HG03521 (cell line): ENCODE data around the gene LRP1.

ENCODE experiments used
- ATAC-seq: cut with Tn5 transposase; IDR thresholded peaks from one replicate; pipeline ENCODE4 v1.9.1; 2021; ENCODE audit warnings: mild to moderate bottlenecking, moderate library complexity; ENCODE audit not compliant: unreplicated experiment

LRP1 gene

DNA sequence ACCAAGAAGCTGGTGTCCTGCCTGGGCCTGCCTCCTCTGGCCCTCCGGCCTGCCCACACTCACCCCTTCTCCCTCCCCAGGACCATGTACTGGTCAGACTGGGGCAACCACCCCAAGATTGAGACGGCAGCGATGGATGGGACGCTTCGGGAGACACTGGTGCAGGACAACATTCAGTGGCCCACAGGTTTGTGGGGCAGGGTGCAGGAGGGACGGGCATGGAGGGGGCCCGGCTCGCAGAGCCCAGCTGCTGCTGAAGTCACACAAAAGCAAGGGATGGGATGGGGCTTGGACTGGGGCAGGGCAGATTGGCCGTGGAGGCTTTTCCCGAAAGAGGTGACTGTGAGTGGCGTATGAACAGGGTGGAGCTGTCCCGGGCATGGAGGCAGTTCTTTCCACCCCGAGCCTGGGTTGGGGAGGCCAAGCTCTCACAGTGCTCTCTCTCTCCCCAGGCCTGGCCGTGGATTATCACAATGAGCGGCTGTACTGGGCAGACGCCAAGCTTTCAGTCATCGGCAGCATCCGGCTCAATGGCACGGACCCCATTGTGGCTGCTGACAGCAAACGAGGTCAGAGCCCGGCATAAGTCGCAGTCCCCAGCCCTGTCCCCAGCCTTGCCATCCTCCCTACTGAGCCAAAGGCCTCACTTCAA lies 80.5 kb downstream of the LRP1 start:
- ATAC-seq = no peak

DNA sequence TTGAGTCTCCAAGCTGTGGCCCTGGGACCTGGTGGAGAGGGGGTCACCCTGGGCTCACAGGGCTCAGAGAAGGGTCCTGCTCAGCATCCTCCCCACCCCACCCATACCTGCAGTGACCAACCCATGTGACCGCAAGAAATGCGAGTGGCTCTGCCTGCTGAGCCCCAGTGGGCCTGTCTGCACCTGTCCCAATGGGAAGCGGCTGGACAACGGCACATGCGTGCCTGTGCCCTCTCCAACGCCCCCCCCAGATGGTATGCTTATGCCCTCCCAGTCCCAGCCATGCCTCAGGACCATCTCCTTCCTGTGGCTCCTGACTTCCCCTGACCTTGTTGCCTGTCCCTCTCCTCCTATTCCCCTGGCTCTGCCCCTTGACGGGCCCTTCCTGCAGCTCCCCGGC lies 81.6 kb downstream of the LRP1 start:
- no peak for ATAC-seq

DNA sequence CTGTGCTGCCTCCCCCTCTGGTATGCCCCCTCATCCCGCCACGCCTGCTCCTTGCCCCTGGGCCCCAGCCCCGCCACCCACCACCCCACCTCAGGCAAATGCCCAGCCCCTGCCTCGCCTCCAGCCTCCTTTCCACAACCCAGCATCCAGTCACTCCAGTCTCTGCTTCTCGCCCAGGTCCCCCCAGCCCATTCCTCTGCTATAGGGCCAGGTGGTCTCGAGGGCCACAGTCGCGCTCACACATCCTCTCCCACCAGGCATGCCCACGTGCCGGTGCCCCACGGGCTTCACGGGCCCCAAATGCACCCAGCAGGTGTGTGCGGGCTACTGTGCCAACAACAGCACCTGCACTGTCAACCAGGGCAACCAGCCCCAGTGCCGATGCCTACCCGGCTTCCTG lies 82.2 kb downstream of the LRP1 start:
- ATAC-seq = no peak

DNA sequence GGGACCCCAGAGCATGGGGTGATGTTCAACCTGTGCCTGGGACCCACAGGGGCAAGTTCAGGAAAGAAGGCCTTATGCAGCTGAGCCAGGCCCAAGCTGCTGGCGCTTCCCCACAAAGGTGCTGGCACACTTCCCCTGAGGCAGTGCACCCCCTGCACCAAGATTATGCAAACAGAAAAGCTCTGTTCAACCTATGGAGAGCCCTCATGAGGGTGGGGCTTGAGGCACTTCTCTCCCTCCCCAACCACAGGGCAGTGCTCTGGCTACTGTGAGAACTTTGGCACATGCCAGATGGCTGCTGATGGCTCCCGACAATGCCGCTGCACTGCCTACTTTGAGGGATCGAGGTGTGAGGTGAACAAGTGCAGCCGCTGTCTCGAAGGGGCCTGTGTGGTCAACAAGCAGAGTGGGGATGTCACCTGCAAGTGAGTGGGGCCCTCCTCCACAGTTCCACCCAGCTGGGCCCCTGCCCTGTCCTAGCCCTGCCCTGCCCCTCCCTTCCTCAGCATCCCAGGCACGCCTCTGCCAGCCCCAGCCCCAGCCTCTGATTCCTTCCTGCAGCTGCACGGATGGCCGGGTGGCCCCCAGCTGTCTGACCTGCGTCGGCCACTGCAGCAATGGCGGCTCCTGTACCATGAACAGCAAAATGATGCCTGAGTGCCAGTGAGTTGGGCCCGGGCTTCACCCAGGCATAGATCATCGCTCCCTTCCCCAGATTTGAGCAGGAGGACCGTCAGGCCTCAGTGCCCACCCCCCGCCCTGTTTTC lies 82.8 kb downstream of the LRP1 start:
- no peak for ATAC-seq

DNA sequence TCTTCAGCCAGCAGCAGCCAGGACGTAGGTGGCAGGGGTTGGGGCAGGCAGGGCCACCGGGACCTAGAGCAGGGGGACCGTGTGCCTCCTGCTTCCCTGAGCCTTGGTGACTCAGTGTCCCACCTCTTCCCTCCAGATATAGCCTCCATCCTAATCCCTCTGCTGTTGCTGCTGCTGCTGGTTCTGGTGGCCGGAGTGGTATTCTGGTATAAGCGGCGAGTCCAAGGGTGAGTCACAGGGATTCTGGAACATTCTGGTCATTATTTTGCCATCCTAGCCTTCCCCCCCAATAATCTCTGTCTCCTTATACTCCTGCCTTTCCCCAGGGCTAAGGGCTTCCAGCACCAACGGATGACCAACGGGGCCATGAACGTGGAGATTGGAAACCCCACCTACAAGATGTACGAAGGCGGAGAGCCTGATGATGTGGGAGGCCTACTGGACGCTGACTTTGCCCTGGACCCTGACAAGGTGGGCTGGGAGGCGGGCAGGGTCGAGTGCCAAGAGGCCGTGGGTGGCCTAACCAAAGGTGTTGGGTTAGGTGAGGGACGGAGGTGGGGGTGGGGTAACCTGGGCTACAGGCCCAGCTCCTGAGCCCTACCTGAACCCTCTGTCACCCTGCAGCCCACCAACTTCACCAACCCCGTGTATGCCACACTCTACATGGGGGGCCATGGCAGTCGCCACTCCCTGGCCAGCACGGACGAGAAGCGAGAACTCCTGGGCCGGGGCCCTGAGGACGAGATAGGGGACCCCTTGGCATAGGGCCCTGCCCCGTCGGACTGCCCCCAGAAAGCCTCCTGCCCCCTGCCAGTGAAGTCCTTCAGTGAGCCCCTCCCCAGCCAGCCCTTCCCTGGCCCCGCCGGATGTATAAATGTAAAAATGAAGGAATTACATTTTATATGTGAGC lies 83.8 kb downstream of the LRP1 start:
- no peak for ATAC-seq

DNA sequence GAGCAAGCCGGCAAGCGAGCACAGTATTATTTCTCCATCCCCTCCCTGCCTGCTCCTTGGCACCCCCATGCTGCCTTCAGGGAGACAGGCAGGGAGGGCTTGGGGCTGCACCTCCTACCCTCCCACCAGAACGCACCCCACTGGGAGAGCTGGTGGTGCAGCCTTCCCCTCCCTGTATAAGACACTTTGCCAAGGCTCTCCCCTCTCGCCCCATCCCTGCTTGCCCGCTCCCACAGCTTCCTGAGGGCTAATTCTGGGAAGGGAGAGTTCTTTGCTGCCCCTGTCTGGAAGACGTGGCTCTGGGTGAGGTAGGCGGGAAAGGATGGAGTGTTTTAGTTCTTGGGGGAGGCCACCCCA lies 84.4 kb downstream of the LRP1 start:
- no peak for ATAC-seq

DNA sequence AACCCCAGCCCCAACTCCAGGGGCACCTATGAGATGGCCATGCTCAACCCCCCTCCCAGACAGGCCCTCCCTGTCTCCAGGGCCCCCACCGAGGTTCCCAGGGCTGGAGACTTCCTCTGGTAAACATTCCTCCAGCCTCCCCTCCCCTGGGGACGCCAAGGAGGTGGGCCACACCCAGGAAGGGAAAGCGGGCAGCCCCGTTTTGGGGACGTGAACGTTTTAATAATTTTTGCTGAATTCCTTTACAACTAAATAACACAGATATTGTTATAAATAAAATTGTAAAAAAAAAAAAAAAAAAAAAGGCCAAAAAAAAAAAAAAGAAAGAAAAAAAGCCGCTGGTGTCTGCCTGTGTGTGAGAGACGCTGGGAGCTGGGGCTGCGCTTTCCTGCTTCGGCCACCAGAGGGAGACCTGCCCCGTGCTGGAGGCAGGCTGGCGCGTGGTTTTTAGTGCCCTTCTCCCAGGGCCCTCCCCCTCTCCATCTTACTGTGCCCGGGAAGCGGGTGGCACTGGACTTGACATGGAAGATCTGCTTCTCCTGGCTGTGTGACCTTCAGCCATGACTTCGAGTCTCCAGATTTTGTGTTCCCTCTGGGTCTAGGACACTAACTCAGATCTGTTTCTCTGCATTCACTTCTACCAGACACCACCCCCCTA lies 84.9 kb downstream of the LRP1 start:
- ATAC-seq = no peak

DNA sequence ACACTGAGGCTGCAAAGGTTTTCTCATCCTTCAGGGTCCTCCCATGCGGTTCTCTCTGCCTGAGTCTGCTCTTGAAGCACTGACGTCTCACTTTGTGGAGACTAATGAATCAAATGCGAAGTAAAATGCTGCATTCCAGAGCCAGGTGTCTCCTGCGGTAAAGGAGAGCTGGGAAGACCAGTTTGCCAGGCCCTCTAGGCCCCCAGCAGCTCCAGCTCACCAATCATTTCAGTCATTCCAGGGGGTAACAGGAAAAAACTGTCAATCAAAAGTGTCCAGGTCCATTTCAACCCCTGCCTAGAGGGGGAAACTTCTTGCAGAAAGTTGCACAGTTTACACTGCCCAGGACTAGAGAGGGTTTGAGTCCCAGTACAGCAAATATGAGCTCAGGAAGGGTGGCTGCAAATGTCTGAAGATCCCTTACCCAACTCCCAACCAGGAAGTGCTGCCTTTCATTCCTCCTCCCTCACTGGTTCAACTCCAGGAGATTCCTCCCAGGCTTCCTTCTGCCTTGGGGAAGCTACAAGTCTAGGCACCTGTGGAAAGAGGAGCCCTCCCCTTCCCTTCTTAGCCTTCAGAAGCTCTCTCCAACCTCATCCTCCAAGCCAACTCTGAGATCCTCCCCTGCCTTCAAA lies 85.6 kb downstream of the LRP1 start:
- ATAC-seq = no peak

DNA sequence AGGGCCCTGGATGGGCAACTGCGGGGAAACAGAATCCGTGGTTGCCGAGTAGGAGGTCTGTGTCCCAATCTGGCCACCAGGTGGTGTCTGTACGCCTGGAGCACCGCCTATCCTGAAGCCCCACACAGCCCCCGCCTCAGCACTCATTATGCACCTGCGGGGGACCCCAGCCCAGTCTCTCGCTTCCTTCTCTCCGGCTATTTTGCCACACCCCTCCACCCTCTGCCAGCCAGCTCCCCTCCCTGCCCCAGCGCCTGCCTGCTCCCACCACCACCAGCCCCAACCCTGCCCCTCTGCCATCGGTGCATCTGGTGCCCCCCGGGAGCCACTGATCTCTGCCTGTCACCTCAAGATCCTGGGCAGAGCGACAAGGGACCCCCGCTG lies 86.1 kb downstream of the LRP1 start:
- no peak for ATAC-seq

DNA sequence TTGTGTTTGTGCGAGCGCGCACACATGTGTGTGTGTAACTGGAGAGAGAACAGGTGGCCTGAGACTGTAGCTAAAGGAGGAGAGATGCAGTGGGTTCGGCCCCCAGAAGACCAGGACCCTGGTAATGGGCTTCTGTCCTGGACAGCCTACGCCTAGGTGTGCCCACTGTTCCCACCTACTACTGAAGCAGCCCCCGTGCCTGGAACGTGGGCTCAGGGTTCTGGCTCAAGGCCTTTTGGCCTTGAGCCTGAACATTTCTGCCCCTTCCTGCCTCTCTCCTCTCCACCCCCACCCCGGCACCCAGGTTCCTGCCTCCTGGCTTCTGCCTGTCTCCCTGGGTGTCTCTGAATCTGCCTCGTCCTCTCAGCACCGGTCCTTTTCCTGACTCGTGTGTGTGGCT lies 86.8 kb downstream of the LRP1 start:
- ATAC-seq = no peak

DNA sequence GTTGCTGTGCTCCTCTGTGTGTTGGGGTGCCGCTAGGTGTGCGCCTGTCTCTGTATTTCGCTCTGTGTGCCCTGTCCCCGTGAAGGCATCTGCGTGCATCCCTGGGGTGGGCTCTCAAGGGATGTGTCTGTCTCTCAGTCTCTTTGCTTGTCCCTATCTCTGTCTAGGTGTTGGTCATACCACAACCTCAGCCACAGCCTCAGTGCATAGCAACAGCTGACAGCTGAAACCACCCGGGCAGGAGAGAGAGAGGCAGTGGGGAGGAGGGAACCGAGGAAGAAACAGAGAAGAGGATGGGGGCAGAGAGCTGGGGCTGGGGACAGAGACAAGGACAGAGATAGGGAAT lies 87.4 kb downstream of the LRP1 start:
- ATAC-seq = no peak

DNA sequence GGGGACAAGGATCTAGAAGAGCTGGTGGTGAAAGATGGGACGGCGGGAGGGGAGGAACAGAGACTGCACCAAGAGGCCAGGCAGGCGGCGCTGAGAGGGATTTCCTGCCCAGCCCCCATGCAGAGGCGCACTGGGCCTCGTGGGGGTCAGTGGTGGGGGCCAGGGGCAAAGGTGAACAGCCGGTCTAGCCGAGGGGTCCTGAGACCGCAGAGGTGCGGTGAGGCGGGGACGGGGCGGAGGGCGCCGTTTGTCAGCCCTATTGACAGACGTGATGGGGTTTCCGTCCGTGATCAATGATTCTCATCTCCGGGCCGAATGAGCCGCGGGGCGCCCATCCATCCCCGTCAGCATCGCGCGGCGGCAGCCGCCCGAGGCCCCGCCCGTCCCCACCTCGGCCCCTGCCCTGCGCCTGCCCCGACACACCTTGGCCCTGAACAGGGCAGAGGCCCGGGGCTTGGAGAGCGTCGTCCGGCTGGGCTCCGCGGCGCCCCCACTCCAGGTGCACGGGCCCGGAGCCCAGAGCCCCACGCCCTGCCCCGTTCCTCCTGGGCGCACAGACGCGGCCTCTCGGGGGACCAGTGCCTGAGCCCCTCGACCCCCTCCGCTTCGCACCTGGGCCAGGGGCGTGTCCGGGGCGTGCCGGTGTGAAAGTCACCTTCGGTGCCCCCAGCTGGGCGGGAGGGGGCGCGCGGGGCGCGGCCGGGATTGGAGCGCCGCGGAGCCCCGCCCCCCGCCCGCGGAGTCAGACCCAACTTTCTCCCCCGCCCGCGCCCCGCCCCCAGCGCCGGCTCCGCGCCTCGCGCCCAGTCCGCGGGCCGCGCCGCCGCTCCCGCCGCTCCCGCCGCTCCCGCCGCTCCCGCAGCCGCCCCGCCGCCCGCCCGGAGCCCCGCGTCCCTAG lies 88.0 kb downstream of the LRP1 start, which contains the start of gene NXPH4:
Gene NXPH4 (plus strand): TSS at position 781 of the 898 bp plus-strand sequence. CDS start 176 bp downstream, outside the sequence.
- no peak for ATAC-seq

DNA sequence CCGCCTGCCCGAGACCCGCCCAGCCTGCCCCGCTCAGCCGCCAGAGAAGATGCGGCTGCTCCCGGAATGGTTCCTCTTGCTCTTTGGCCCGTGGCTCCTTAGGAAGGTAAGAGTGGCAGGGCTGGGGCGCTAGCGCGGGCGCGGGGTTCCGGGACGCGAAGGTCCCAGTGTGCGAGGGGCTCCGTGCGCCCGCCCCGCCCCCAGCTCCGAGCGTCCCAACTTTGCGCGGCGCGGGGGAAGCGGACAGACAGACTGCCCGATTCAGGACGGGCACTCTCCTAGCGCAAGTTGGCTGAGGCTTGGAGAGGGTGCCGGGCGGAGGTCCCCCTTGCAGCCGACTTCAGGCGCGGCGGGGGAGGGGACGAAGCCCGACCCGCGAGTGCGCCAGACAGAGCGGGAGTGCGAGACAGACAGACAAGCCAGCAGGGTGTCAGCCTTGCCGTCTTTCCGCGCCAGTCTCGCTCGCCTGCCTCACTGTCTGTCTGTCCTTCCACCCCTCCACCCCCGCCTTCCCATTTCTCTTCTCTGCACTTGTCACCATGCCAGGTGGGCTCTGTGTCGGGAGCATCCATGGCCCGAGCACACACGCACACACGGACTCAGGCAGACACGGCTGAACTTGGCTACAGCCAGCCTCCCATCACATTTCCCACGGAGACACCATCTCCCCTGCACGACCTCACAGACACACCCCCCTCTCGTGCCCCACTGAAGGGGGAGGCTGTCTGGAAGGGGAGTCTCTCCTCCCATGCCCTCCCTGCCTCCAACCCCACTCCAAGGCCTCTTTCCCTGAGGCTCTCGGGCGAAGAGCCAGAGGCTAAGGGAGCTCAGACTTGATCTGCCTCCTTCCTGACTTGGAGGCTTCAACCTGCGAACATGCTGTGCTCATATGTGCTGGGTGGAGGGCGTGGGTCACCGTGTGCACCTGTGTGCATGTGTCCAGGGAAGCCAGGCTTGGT lies 88.9 kb downstream of the LRP1 start:
- no peak for ATAC-seq

DNA sequence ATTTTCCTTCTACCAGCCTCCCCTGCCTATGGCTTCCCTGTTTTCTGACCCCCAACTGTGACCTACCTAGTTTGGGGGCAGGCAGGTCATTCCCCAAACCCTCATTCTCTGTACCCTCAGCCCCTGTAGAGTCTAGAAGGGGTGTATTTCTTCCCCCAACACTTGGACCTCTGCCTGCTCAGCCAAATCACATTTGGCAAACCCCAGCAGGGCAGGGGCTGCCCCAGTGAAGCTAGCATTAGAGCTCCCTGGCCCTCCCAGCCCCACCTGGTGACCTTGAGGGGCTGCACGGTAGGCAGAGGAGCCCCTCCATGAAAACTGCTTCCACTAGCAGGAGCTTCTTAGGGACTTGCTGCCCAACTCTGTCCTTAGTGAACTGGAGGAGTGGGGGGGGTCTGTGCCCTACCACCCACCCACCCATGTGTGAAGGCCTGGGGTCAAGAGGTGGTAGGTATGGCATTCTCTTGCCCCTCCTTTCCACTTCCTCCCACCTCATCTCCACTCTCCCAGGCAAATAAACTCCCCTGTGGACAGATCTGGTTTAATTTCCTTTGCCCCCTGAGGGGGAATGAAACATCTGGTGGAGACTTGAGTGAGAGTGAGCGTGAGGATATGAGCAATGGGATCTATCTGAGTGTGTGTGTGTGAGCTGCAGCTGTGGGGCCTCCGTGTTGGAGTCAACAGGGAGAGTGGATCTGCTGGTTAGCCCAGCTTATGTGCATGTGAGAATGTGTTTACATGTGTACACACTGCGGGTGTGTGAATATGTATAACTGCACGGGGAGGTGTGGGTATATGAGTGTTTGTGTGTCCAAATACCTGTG lies 90.0 kb downstream of the LRP1 start:
- no peak for ATAC-seq

DNA sequence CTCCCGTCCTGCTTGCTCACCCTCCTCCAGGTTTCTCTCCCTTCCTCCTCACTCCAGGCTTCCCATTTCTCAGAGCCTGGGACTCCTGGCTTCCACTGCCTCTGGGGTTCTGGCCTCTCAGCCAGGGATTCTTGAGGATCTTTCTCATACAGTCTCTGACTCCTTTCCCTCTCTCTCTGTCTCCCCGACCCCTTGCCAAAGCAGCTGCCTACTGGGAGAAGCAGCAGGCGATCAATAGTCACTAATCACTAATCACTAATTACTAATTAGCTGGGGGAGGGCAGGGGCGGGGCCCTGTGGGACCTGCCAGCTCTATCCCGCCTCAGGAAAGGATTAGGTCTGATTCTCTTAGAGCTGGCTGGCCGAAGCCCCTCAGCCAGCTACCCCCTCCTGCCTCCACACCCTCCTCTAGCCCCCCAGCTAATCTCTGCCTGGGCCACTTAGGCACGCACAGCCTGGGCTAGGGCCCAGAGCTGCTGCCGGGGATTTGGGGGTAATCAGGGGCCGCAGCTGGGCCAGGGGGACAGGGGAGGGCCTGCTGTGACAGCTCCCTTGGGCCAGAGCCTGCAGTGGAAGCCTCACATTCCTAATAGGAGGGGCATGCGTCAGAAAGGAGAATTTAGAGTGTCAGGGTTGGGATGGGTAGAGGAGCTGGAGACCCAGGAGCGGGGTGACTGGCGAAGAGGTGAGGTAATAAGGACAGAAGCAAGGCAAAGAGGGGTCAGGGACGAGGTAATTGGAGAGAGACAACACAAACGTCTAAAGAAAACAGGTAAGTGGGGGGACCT lies 91.1 kb downstream of the LRP1 start:
- no peak for ATAC-seq

DNA sequence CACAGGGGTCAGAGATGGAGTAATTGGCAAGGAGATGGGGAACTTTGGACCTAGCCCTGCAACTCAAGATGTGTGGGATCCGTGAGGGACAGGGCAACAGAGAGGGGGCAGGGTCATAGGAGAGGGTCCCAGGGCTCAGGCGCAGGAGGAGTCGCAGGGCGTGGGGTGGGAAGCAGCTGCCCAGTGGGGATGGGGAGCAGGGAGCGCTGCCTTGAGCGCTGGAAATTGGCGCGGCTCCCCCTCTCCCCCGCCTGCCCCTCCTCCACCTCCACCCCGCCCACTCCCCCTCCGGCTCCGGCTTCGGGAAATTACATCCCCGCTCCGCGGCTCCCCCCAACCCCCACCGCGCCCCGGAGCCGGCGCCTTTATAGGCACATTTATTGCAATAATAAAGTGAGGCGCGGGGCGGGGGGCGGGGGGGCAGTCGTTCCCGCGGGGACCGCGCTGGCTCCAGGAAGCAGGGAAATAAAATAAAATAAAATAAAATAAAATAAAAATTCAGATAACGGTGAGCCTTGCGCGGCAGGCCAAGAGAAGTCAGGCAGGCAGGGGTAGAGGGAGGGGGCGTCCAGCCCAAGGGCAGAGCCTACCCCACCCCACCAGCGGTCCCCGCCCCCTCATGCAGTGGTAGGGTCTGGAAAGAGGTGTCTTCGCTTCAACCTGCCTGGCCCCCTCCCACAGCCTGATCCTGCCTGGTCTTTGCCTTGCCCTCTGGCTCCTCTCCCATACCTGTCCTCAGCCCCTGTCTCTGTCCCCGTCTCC lies 91.9 kb downstream of the LRP1 start:
- ATAC-seq = no peak
